Measurements from ENCODE around the gene GCGR.

GCGR gene

GRCh38 chr17:81821147-81821546 lies 17.2 kb downstream of the GCGR start:
- no peak for TF ChIP-seq ELF4 (IDR thresholded peaks at IDR 0.05)
- no peak for TF ChIP-seq CTBP1 (IDR thresholded peaks at IDR 0.05; ENCODE audit: borderline replicate concordance)
- no peak for TF ChIP-seq LEF1 (IDR thresholded peaks at IDR 0.05; ENCODE audit: borderline replicate concordance)
- CTCF ChIA-PET: no interaction called here
- DNase-seq (ENCODE audit: extremely low spot score): no peak
- POLR2A ChIA-PET: interaction anchor here (1.5 to 1.7 kb wide), 2 partner anchors 10 to 12 kb away, joined by 3 to 16 read pairs; partner anchors contain the start of gene MCRIP1

- TF ChIP-seq ZNF384 (IDR thresholded peaks at IDR 0.05) (no peak), ARNT (IDR thresholded peaks at IDR 0.05) (no peak), FOXM1 (IDR thresholded peaks at IDR 0.05; ENCODE audit: borderline replicate concordance) (no peak), ELF4 (IDR thresholded peaks at IDR 0.05) (no peak), SUZ12 (IDR thresholded peaks at IDR 0.05) (no peak), SP1 (IDR thresholded peaks at IDR 0.05) (no peak), HDGF (IDR thresholded peaks at IDR 0.05; ENCODE audit: borderline replicate concordance) (no peak), FOXA1 (IDR thresholded peaks at IDR 0.05) (no peak), L3MBTL2 (conservative IDR thresholded peaks at IDR 0.05) (no peak), FOXK2 (IDR thresholded peaks at IDR 0.05) (no peak)
- POLR2A ChIA-PET: interaction anchor here (1.7 kb wide), 1 partner anchor 11 kb away, joined by 16 read pairs; the partner anchor contains the start of gene MCRIP1
- peak; percentile 82 for DNase-seq (ENCODE audit: extremely low spot score)
- CTCF ChIA-PET: interaction anchor here (0.6 kb wide), 1 partner anchor 45 kb away, joined by 4 read pairs; no protein-coding TSS in a partner anchor
Observed at GRCh38 chr17:81821603-81822311, 17.8 kb downstream of the GCGR start.

GRCh38 chr17:81822312-81822637 lies 18.3 kb downstream of the GCGR start:
- CTCF ChIA-PET: interaction anchor here (0.6 kb wide), 1 partner anchor 45 kb away, joined by 4 read pairs; no protein-coding TSS in a partner anchor
- TF ChIP-seq ZNF384 (IDR thresholded peaks at IDR 0.05) (no peak), FOXA1 (IDR thresholded peaks at IDR 0.05) (no peak), FOXK2 (IDR thresholded peaks at IDR 0.05) (no peak), SUZ12 (IDR thresholded peaks at IDR 0.05) (no peak), ELF4 (IDR thresholded peaks at IDR 0.05) (no peak), BHLHE40 (IDR thresholded peaks at IDR 0.05; ENCODE audit: borderline replicate concordance) (no peak), HDGF (IDR thresholded peaks at IDR 0.05; ENCODE audit: borderline replicate concordance) (no peak), NFRKB (IDR thresholded peaks at IDR 0.05) (no peak), FOXM1 (IDR thresholded peaks at IDR 0.05; ENCODE audit: borderline replicate concordance) (no peak), L3MBTL2 (conservative IDR thresholded peaks at IDR 0.05) (no peak)
- no peak for DNase-seq (ENCODE audit: extremely low spot score)
- POLR2A ChIA-PET: interaction anchor here (0.8 to 1.7 kb wide), 2 partner anchors 11 to 101 kb away, joined by 3 to 16 read pairs; partner anchors contain the start of gene MCRIP1

GRCh38 chr17:81822996-81823819 lies 19.3 kb downstream of the GCGR start:
- POLR2A ChIA-PET: interaction anchor here (0.8 to 1.7 kb wide), 2 partner anchors 10 to 102 kb away, joined by 3 to 16 read pairs; partner anchors contain the start of gene MCRIP1
- CTCF ChIA-PET: interaction anchor here (0.6 kb wide), 1 partner anchor 270 kb away, joined by 3 read pairs; no protein-coding TSS in a partner anchor

GRCh38 chr17:81823820-81824550 lies 20.0 kb downstream of the GCGR start:
- ChIA-PET POLR2A (interaction anchor here (0.9 kb wide), 1 partner anchor 9 kb away, joined by 4 read pairs; the partner anchor contains the start of gene MCRIP1), CTCF (interaction anchor here (0.6 kb wide), 1 partner anchor 271 kb away, joined by 3 read pairs; no protein-coding TSS in a partner anchor)
- TF ChIP-seq BHLHE40 (IDR thresholded peaks at IDR 0.05; ENCODE audit: borderline replicate concordance) (no peak), SP1 (IDR thresholded peaks at IDR 0.05) (no peak)
- no peak for DNase-seq (ENCODE audit: extremely low spot score)

More at GRCh38 chr17:81822996-81823819, 19.3 kb downstream of the GCGR start:
- DNase-seq (ENCODE audit: extremely low spot score): no peak
- TF ChIP-seq ELF4 (IDR thresholded peaks at IDR 0.05): no peak
- TF ChIP-seq ZNF384 (IDR thresholded peaks at IDR 0.05): no peak
- no peak for TF ChIP-seq SP1 (IDR thresholded peaks at IDR 0.05)
- TF ChIP-seq FOXM1 (IDR thresholded peaks at IDR 0.05; ENCODE audit: borderline replicate concordance): no peak
- no peak for TF ChIP-seq CTBP1 (IDR thresholded peaks at IDR 0.05; ENCODE audit: borderline replicate concordance)
- TF ChIP-seq BHLHE40 (IDR thresholded peaks at IDR 0.05; ENCODE audit: borderline replicate concordance): no peak
- no peak for TF ChIP-seq ARNT (IDR thresholded peaks at IDR 0.05)
- TF ChIP-seq FOXA1 (IDR thresholded peaks at IDR 0.05): no peak
- TF ChIP-seq SUZ12 (IDR thresholded peaks at IDR 0.05): no peak
- no peak for TF ChIP-seq HDGF (IDR thresholded peaks at IDR 0.05; ENCODE audit: borderline replicate concordance)
- no peak for TF ChIP-seq L3MBTL2 (conservative IDR thresholded peaks at IDR 0.05)

DNA sequence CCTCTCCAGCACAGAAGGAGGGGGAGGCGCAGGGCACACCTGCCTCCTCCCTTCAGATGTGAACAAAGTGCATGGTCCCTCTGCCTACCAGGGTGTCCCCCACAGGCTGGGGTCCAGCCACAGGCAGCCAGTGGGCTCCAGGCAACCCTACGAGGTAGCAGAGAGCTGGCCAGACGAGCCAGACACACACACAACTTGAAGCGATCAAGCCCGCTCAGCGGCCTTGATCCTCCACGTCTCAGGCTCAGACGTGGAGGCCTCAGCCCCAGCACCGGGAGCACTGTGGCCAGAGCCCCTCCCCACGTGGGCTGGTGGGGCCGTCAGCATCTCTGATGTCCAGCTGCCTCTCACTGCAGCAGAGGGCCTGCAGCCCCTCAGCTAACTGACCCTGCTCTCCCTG lies 20.6 kb downstream of the GCGR start:
- ChIA-PET POLR2A (interaction anchor here (0.9 kb wide), 2 partner anchors 8 to 17 kb away, joined by 4 read pairs; partner anchors contain the start of gene MCRIP1), CTCF (no interaction called here)
- DNase-seq (ENCODE audit: extremely low spot score): no peak
- TF ChIP-seq ARNT (IDR thresholded peaks at IDR 0.05): no peak
- no peak for TF ChIP-seq ZNF384 (IDR thresholded peaks at IDR 0.05)
- TF ChIP-seq SP1 (IDR thresholded peaks at IDR 0.05): no peak
- no peak for TF ChIP-seq PKNOX1 (IDR thresholded peaks at IDR 0.05)
- TF ChIP-seq NFRKB (IDR thresholded peaks at IDR 0.05): no peak
- TF ChIP-seq ELF4 (IDR thresholded peaks at IDR 0.05): no peak
- no peak for TF ChIP-seq FOXA1 (IDR thresholded peaks at IDR 0.05)
- TF ChIP-seq SUZ12 (IDR thresholded peaks at IDR 0.05): no peak
- TF ChIP-seq HDGF (IDR thresholded peaks at IDR 0.05; ENCODE audit: borderline replicate concordance): no peak
- TF ChIP-seq CTBP1 (IDR thresholded peaks at IDR 0.05; ENCODE audit: borderline replicate concordance): no peak
- no peak for TF ChIP-seq FOXM1 (IDR thresholded peaks at IDR 0.05; ENCODE audit: borderline replicate concordance)
